Neural cell (in vitro differentiated cells): ENCODE results near the gene SH3RF2. TPM values are rescaled to one million over a fixed set of nuclear protein-coding genes. Genes with fewer than 3 reads are reported as not detected.

ENCODE experiments used
- H2AFZ ChIP-seq: fragments of 200-600, 300-800 bp; sonication (generic), shearing (Covaris generic); 2 replicates; pipeline ENCODE4 v1.6.0; 2014; ENCODE audit warnings: low read depth, mild to moderate bottlenecking, antibody characterized with exemption, low read length, moderate library complexity
- H3F3A ChIP-seq: fragments of 200-600 bp; shearing (Covaris generic); 2 replicates; pipeline ENCODE4 v1.6.1; 2016; ENCODE audit warnings: mild to moderate bottlenecking, moderate library complexity, mixed read lengths, antibody characterized with exemption, low read length; ENCODE audit not compliant: insufficient read depth, poor library complexity, severe bottlenecking
- H3K27ac ChIP-seq: fragments of 200-600, 300-800 bp; sonication (generic), shearing (Covaris generic); 2 replicates; pipeline ENCODE4 v1.5.1; 2014; ENCODE audit warnings: mild to moderate bottlenecking, low read length, moderate library complexity
- H3K27me3 ChIP-seq: fragments of 300-800, 200-600 bp; sonication (generic), shearing (Covaris generic); 2 replicates; pipeline ENCODE4 v1.6.0; 2014; ENCODE audit warnings: mild to moderate bottlenecking, low read depth, low read length, moderate library complexity; ENCODE audit not compliant: insufficient read depth
- H3K36me3 ChIP-seq: fragments of 300-800, 200-600 bp; sonication (generic), shearing (Covaris generic); 2 replicates; pipeline ENCODE4 v1.5.1; 2014; ENCODE audit warnings: mild to moderate bottlenecking, antibody characterized with exemption, low read length, moderate library complexity; ENCODE audit not compliant: insufficient read depth
- H3K4me2 ChIP-seq: fragments of 300-800, 200-600 bp; sonication (generic), shearing (Covaris generic); 2 replicates; pipeline ENCODE4 v1.6.0; 2014; ENCODE audit warnings: mild to moderate bottlenecking, low read length
- H3K4me3 ChIP-seq: fragments of 300-800, 200-600 bp; sonication (generic), shearing (Covaris generic); 2 replicates; pipeline ENCODE4 v1.5.1; 2014; ENCODE audit warnings: mild to moderate bottlenecking, low read length, moderate library complexity
- H3K79me2 ChIP-seq: fragments of 200-600 bp; shearing (Covaris generic); replicated peaks from 2 replicates; pipeline ENCODE4 v1.6.0; 2014; ENCODE audit warnings: mild to moderate bottlenecking, low read length, moderate library complexity; ENCODE audit not compliant: insufficient read depth
- H3K9ac ChIP-seq: fragments of 300-800, 200-600 bp; sonication (generic), shearing (Covaris generic); 2 replicates; pipeline ENCODE4 v1.6.1; 2016; ENCODE audit warnings: mild to moderate bottlenecking, low read length, mixed read lengths
- H3K9me2 ChIP-seq: fragments of 200-600 bp; shearing (Covaris generic); 2 replicates; pipeline ENCODE4 v1.6.1; 2016; ENCODE audit warnings: mild to moderate bottlenecking, low read length, mixed read lengths; ENCODE audit not compliant: insufficient read depth
- H3K9me3 ChIP-seq: fragments of 200-600, 300-800 bp; sonication (generic), shearing (Covaris generic); 2 replicates; pipeline ENCODE4 v1.6.1; 2016; ENCODE audit warnings: mild to moderate bottlenecking, mixed run types, low read length, moderate library complexity, mixed read lengths
- H4K20me1 ChIP-seq: fragments of 200-600 bp; shearing (Covaris generic); 2 replicates; pipeline ENCODE4 v1.6.1; 2016; ENCODE audit warnings: mild to moderate bottlenecking, mixed run types; ENCODE audit not compliant: insufficient read depth
- EP300 ChIP-seq: fragments of 450-650 bp; conservative IDR thresholded peaks from 2 replicates; pipeline ENCODE4 v1.6.1; 2014; ENCODE audit warnings: antibody characterized with exemption, mild to moderate bottlenecking, moderate library complexity; ENCODE audit not compliant: poor library complexity, severe bottlenecking
- EZH2 ChIP-seq: fragments of 200-600, 300-800 bp; shearing (Covaris generic), sonication (generic); IDR thresholded peaks from 2 replicates; pipeline ENCODE4 v1.6.1; 2014; ENCODE audit warnings: antibody characterized with exemption, low read length, borderline replicate concordance, mild to moderate bottlenecking; ENCODE audit not compliant: insufficient read depth, poor library complexity, severe bottlenecking
- MXI1 ChIP-seq: fragments of 450-650 bp; conservative IDR thresholded peaks from 2 replicates; pipeline ENCODE4 v1.6.1; 2014; ENCODE audit warnings: antibody characterized with exemption, mild to moderate bottlenecking; ENCODE audit not compliant: poor library complexity, severe bottlenecking
- POLR2AphosphoS5 ChIP-seq: IDR thresholded peaks from 2 replicates; pipeline ENCODE4 v1.6.1; 2012
- RAD21 ChIP-seq: fragments of 450-650 bp; conservative IDR thresholded peaks from 2 replicates; pipeline ENCODE4 v1.6.1; 2014; ENCODE audit warnings: antibody characterized with exemption, mild to moderate bottlenecking, moderate library complexity
- SMC3 ChIP-seq: fragments of 450-650 bp; conservative IDR thresholded peaks from 2 replicates; pipeline ENCODE4 v1.6.1; 2014; ENCODE audit warnings: antibody characterized with exemption, mild to moderate bottlenecking, moderate library complexity; ENCODE audit not compliant: poor library complexity
- TAF1 ChIP-seq: IDR thresholded peaks from 2 replicates; pipeline ENCODE4 v1.6.1; 2012; ENCODE audit warnings: low read depth
- polyA plus RNA-seq: library from polyadenylated mRNA; depleted of rRNA; stranded (reverse); fragments of >200 nt; gene quantifications from 2 replicates; pipeline ENCODE4 v1.2.3, GENCODE V29; 2014
- TF ChIP-seq, protein P1 (sequence below): IDR thresholded peaks from 2 replicates; pipeline ENCODE4 v1.6.1; 2012; ENCODE audit warnings: borderline replicate concordance
- TF ChIP-seq, protein P2 (sequence below): fragments of 450-650 bp; IDR thresholded peaks from 2 replicates; pipeline ENCODE4 v1.5.1; 2014; ENCODE audit warnings: antibody characterized with exemption, mild to moderate bottlenecking, moderate library complexity; ENCODE audit not compliant: poor library complexity, severe bottlenecking

The SH3RF2 gene
- polyA plus RNA-seq, 1 donor from 2014 or later: not detected

DNA sequence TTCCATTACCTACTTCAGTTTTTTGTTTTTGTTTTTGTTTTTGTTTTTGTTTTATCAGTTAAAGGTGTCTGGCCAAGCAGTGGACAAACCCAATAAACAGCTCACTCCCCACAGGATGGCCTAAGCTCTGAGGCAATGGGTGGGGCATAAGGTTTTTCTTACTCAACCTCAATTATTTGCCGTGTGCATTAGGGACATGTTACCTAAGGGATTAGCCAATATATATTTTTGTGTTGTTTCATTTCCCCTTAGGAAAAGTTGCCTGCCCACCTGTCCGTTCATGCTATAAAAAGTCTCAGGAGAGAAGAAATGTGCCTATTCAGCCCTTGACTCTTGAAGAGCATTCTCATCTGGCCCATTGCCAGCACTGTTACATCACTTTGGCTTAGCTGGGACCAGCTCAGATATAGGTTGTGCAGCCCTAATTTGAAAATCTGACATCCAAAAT, 7.3 kb downstream of the SH3RF2 start:
- Histone ChIP-seq H3K36me3 (no peaks in the 10 kb centered on the region), H3K9ac (no peak overlapping the region), H3K4me3 (no peak overlapping the region), H2AFZ (no peak overlapping the region), H3F3A (no peaks in the 10 kb centered on the region), H3K27me3 (no peaks in the 10 kb centered on the region), H3K9me3 (no peaks in the 10 kb centered on the region), H3K4me2 (no peak overlapping the region), H4K20me1 (no peaks in the 10 kb centered on the region), H3K79me2 (no peaks in the 10 kb centered on the region), H3K9me2 (no peaks in the 10 kb centered on the region), H3K27ac (no peak overlapping the region)
- TF ChIP-seq, protein P1, sequence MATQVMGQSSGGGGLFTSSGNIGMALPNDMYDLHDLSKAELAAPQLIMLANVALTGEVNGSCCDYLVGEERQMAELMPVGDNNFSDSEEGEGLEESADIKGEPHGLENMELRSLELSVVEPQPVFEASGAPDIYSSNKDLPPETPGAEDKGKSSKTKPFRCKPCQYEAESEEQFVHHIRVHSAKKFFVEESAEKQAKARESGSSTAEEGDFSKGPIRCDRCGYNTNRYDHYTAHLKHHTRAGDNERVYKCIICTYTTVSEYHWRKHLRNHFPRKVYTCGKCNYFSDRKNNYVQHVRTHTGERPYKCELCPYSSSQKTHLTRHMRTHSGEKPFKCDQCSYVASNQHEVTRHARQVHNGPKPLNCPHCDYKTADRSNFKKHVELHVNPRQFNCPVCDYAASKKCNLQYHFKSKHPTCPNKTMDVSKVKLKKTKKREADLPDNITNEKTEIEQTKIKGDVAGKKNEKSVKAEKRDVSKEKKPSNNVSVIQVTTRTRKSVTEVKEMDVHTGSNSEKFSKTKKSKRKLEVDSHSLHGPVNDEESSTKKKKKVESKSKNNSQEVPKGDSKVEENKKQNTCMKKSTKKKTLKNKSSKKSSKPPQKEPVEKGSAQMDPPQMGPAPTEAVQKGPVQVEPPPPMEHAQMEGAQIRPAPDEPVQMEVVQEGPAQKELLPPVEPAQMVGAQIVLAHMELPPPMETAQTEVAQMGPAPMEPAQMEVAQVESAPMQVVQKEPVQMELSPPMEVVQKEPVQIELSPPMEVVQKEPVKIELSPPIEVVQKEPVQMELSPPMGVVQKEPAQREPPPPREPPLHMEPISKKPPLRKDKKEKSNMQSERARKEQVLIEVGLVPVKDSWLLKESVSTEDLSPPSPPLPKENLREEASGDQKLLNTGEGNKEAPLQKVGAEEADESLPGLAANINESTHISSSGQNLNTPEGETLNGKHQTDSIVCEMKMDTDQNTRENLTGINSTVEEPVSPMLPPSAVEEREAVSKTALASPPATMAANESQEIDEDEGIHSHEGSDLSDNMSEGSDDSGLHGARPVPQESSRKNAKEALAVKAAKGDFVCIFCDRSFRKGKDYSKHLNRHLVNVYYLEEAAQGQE: no peak
- TF ChIP-seq, protein P2, sequence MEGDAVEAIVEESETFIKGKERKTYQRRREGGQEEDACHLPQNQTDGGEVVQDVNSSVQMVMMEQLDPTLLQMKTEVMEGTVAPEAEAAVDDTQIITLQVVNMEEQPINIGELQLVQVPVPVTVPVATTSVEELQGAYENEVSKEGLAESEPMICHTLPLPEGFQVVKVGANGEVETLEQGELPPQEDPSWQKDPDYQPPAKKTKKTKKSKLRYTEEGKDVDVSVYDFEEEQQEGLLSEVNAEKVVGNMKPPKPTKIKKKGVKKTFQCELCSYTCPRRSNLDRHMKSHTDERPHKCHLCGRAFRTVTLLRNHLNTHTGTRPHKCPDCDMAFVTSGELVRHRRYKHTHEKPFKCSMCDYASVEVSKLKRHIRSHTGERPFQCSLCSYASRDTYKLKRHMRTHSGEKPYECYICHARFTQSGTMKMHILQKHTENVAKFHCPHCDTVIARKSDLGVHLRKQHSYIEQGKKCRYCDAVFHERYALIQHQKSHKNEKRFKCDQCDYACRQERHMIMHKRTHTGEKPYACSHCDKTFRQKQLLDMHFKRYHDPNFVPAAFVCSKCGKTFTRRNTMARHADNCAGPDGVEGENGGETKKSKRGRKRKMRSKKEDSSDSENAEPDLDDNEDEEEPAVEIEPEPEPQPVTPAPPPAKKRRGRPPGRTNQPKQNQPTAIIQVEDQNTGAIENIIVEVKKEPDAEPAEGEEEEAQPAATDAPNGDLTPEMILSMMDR: no peak
- no peak for TF ChIP-seq EZH2
- TF ChIP-seq TAF1: no peak
- no peak for TF ChIP-seq EP300
- TF ChIP-seq MXI1: no peak
- TF ChIP-seq POLR2AphosphoS5: no peak
- no peak for TF ChIP-seq SMC3
- no peak for TF ChIP-seq RAD21

DNA sequence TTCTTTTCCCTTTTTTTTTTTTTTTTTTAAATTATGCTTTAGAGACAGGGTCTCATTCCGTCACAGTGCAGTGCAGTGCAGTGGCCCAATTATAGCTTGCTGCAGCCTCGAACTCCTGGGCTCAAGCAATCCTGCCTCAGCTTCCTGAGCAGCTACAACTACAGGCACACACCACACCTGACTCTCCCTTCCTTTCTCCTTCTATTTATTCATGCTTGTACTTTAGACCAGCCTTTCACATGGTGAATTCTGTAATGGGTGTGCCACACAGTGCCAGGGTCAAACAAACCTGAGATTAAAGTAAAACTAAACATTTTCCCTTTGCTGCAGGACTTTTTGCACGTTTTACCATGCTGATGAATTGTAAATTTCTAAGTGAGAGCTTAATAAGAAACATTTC, 8.0 kb downstream of the SH3RF2 start:
- no peaks in the 10 kb centered on the region for H3K79me2 ChIP-seq

More for the DNA sequence above, 8.0 kb downstream of the SH3RF2 start:
- H3K9ac ChIP-seq: no peak overlapping the region
- H3K27ac ChIP-seq: no peak overlapping the region
- no peaks in the 10 kb centered on the region for H3F3A ChIP-seq
- H2AFZ ChIP-seq: no peak overlapping the region
- H3K9me2 ChIP-seq: no peaks in the 10 kb centered on the region
- no peaks in the 10 kb centered on the region for H3K9me3 ChIP-seq
- H3K36me3 ChIP-seq: no peaks in the 10 kb centered on the region
- TF ChIP-seq, protein P2: no peak
- TF ChIP-seq POLR2AphosphoS5 (no peak), EP300 (no peak), MXI1 (no peak), SMC3 (no peak), TAF1 (no peak), EZH2 (no peak), RAD21 (no peak)
- TF ChIP-seq, protein P1: no peak
- H3K4me3 ChIP-seq: no peak overlapping the region
- H3K27me3 ChIP-seq: no peaks in the 10 kb centered on the region
- no peak overlapping the region for H3K4me2 ChIP-seq
- no peaks in the 10 kb centered on the region for H4K20me1 ChIP-seq
